Type B pancreatic cell (in vitro differentiated cells): Measurements from ENCODE around the gene MED15. TPM values are rescaled to one million over a fixed set of nuclear protein-coding genes. Genes with fewer than 3 reads are reported as not detected.

Experiments
- DNase-seq: peaks from one replicate; pipeline ENCODE4 v3.0.0; 2021; ENCODE audit warnings: mixed read lengths; ENCODE audit not compliant: unreplicated experiment; ENCODE audit errors: extremely low spot score
- H3K27ac Mint-ChIP-seq: 2 replicates; pipeline ENCODE4 v1.8.0; 2021; ENCODE audit warnings: mild to moderate bottlenecking, mixed read lengths
- H3K27me3 Mint-ChIP-seq: 2 replicates; pipeline ENCODE4 v1.8.0; 2021; ENCODE audit warnings: mixed read lengths
- H3K36me3 Mint-ChIP-seq: 2 replicates; pipeline ENCODE4 v1.8.0; 2021; ENCODE audit warnings: mixed read lengths
- H3K4me1 Mint-ChIP-seq: one replicate; pipeline ENCODE4 v1.8.0; 2021; ENCODE audit warnings: mixed read lengths; ENCODE audit not compliant: unreplicated experiment
- H3K4me3 Mint-ChIP-seq: 2 replicates; pipeline ENCODE4 v1.8.0; 2021; ENCODE audit warnings: mild to moderate bottlenecking, mixed read lengths
- H3K9me3 Mint-ChIP-seq: 2 replicates; pipeline ENCODE4 v1.8.0; 2021; ENCODE audit warnings: mixed read lengths
- CTCF ChIP-seq: fragments of 200-600 bp; sonication (generic); conservative IDR thresholded peaks from 2 replicates; pipeline ENCODE4 v1.5.0; 2021; ENCODE audit warnings: antibody characterized with exemption, mild to moderate bottlenecking
- total RNA-seq: library from RNA; stranded (reverse); gene quantifications from 2 replicates; pipeline ENCODE4 v1.2.1, GENCODE V29; 2021; ENCODE audit warnings: low replicate concordance

Gene MED15
- total RNA-seq, 1 donor from 2014 or later, result 90.8 TPM

- H3K27me3 Mint-ChIP-seq, result no peaks in the 10 kb centered on the region
- TF ChIP-seq CTCF, result no peak
- H3K9me3 Mint-ChIP-seq, result no peaks in the 10 kb centered on the region
- no peak overlapping the region for H3K4me3 Mint-ChIP-seq
- DNase-seq, result no peak
- H3K36me3 Mint-ChIP-seq, result no peaks in the 10 kb centered on the region
- H3K4me1 Mint-ChIP-seq, result no peaks in the 10 kb centered on the region
- no peak overlapping the region for H3K27ac Mint-ChIP-seq
Observed at GRCh38 chr22:20595461-20595860, 88.1 kb downstream of the MED15 start.

GRCh38 chr22:20599117-20599516 is 91.7 kb downstream of the MED15 start:
- Mint-ChIP-seq H3K4me1 (no peaks in the 10 kb centered on the region), H3K9me3 (no peaks in the 10 kb centered on the region), H3K27ac (no peak overlapping the region), H3K36me3 (no peaks in the 10 kb centered on the region), H3K4me3 (no peak overlapping the region), H3K27me3 (no peaks in the 10 kb centered on the region)
- no peak for TF ChIP-seq CTCF
- DNase-seq, result no peak

GRCh38 chr22:20600137-20600673 is 92.8 kb downstream of the MED15 start:
- Mint-ChIP-seq H3K36me3 (no peaks in the 10 kb centered on the region), H3K9me3 (no peaks in the 10 kb centered on the region), H3K27ac (no peak overlapping the region), H3K4me1 (no peaks in the 10 kb centered on the region), H3K4me3 (no peak overlapping the region), H3K27me3 (no peaks in the 10 kb centered on the region)
- no peak for TF ChIP-seq CTCF
- no peak for DNase-seq

GRCh38 chr22:20601308-20601707 is 93.9 kb downstream of the MED15 start:
- Mint-ChIP-seq H3K36me3 (no peaks in the 10 kb centered on the region), H3K4me1 (no peaks in the 10 kb centered on the region), H3K27ac (no peak overlapping the region), H3K4me3 (no peak overlapping the region), H3K27me3 (no peaks in the 10 kb centered on the region), H3K9me3 (no peaks in the 10 kb centered on the region)
- no peak for TF ChIP-seq CTCF
- no peak for DNase-seq

- Mint-ChIP-seq H3K36me3 (no peaks in the 10 kb centered on the region), H3K27me3 (no peaks in the 10 kb centered on the region), H3K9me3 (no peaks in the 10 kb centered on the region), H3K27ac (no peak overlapping the region), H3K4me1 (no peaks in the 10 kb centered on the region), H3K4me3 (no peak overlapping the region)
- no peak for DNase-seq
- TF ChIP-seq CTCF, result no peak
Observed at GRCh38 chr22:20602609-20603164, 95.3 kb downstream of the MED15 start.
